KOPT-K1 (cell line): Measurements from ENCODE around the gene ST6GALNAC3.
"Not testable (repeated sequence)": the region's sequence is repeated elsewhere in the genome, so short reads cannot be mapped to it uniquely, and the experiment has no call there.

Experiments
- H3K27ac ChIP-seq: fragments of 200-600 bp; sonication (generic); 2 replicates; pipeline ENCODE4 v1.5.1; 2016; ENCODE audit warnings: antibody characterized with exemption, mild to moderate bottlenecking, low read depth, low read length; ENCODE audit not compliant: poor library complexity, severe bottlenecking
- H3K36me3 ChIP-seq: fragments of 200-600 bp; sonication (generic); 2 replicates; pipeline ENCODE4 v1.5.1; 2017; ENCODE audit warnings: antibody characterized with exemption, mild to moderate bottlenecking, low read length, moderate library complexity; ENCODE audit not compliant: insufficient read depth
- H3K9me3 ChIP-seq: fragments of 200-600 bp; sonication (generic); 2 replicates; pipeline ENCODE4 v1.5.1; 2017; ENCODE audit warnings: antibody characterized with exemption, low read length, mild to moderate bottlenecking; ENCODE audit not compliant: insufficient read depth, poor library complexity, severe bottlenecking

Gene ST6GALNAC3

GRCh38 chr1:76086109-76086508 lies 11.6 kb downstream of the ST6GALNAC3 start:
- H3K9me3 ChIP-seq, result no peaks in the 10 kb centered on the region
- no peak overlapping the region for H3K27ac ChIP-seq
- no peaks in the 10 kb centered on the region for H3K36me3 ChIP-seq

- H3K36me3 ChIP-seq, result no peaks in the 10 kb centered on the region
- H3K9me3 ChIP-seq, result no peaks in the 10 kb centered on the region
- no peak overlapping the region for H3K27ac ChIP-seq
Measured at GRCh38 chr1:76086597-76086996, 12.1 kb downstream of the ST6GALNAC3 start.

GRCh38 chr1:76090283-76091203 lies 16.0 kb downstream of the ST6GALNAC3 start:
- Histone ChIP-seq H3K36me3 (no peaks in the 10 kb centered on the region), H3K27ac (no peak overlapping the region), H3K9me3 (no peaks in the 10 kb centered on the region)

GRCh38 chr1:76092812-76093211 lies 18.3 kb downstream of the ST6GALNAC3 start:
- Histone ChIP-seq H3K27ac (no peak overlapping the region), H3K36me3 (no peaks in the 10 kb centered on the region), H3K9me3 (no peaks in the 10 kb centered on the region)

- H3K36me3 ChIP-seq, result no peaks in the 10 kb centered on the region
- no peaks in the 10 kb centered on the region for H3K9me3 ChIP-seq
- no peak overlapping the region for H3K27ac ChIP-seq
Measured at GRCh38 chr1:76093522-76094312, 19.2 kb downstream of the ST6GALNAC3 start.

- H3K27ac ChIP-seq, result no peak overlapping the region
- H3K36me3 ChIP-seq, result no peaks in the 10 kb centered on the region
- H3K9me3 ChIP-seq, result no peaks in the 10 kb centered on the region
Measured at GRCh38 chr1:76095802-76096201, 21.3 kb downstream of the ST6GALNAC3 start.

- not testable (repeated sequence) for H3K27ac ChIP-seq, H3K9me3 ChIP-seq, H3K36me3 ChIP-seq
Measured at GRCh38 chr1:76097064-76097463, 22.5 kb downstream of the ST6GALNAC3 start.

GRCh38 chr1:76098845-76099244 lies 24.3 kb downstream of the ST6GALNAC3 start:
- Histone ChIP-seq H3K36me3 (no peaks in the 10 kb centered on the region), H3K9me3 (no peaks in the 10 kb centered on the region), H3K27ac (no peak overlapping the region)

GRCh38 chr1:76101548-76101947 lies 27.0 kb downstream of the ST6GALNAC3 start:
- H3K9me3 ChIP-seq, result no peaks in the 10 kb centered on the region
- H3K36me3 ChIP-seq, result no peaks in the 10 kb centered on the region
- H3K27ac ChIP-seq, result no peak overlapping the region

GRCh38 chr1:76102046-76102445 lies 27.5 kb downstream of the ST6GALNAC3 start:
- Histone ChIP-seq H3K9me3 (no peaks in the 10 kb centered on the region), H3K27ac (no peak overlapping the region), H3K36me3 (no peaks in the 10 kb centered on the region)

GRCh38 chr1:76103034-76103433 lies 28.5 kb downstream of the ST6GALNAC3 start:
- H3K9me3 ChIP-seq, result no peaks in the 10 kb centered on the region

GRCh38 chr1:76105372-76105771 lies 30.8 kb downstream of the ST6GALNAC3 start:
- Histone ChIP-seq H3K27ac (no peak overlapping the region), H3K9me3 (no peaks in the 10 kb centered on the region), H3K36me3 (no peaks in the 10 kb centered on the region)

More at GRCh38 chr1:76103034-76103433, 28.5 kb downstream of the ST6GALNAC3 start:
- Histone ChIP-seq H3K36me3 (no peaks in the 10 kb centered on the region), H3K27ac (no peak overlapping the region)

GRCh38 chr1:76106251-76106650 lies 31.7 kb downstream of the ST6GALNAC3 start:
- Histone ChIP-seq H3K36me3 (no peaks in the 10 kb centered on the region), H3K27ac (no peak overlapping the region), H3K9me3 (no peaks in the 10 kb centered on the region)

GRCh38 chr1:76106719-76107235 lies 32.2 kb downstream of the ST6GALNAC3 start:
- H3K27ac ChIP-seq, result no peak overlapping the region
- H3K9me3 ChIP-seq, result no peaks in the 10 kb centered on the region
- no peaks in the 10 kb centered on the region for H3K36me3 ChIP-seq

- Histone ChIP-seq H3K9me3 (no peaks in the 10 kb centered on the region), H3K36me3 (no peaks in the 10 kb centered on the region), H3K27ac (no peak overlapping the region)
Measured at GRCh38 chr1:76109404-76109803, 34.9 kb downstream of the ST6GALNAC3 start.
